ENCODE data around the gene SLC25A34.
"Not testable (repeated sequence)": the region's sequence is repeated elsewhere in the genome, so short reads cannot be mapped to it uniquely, and the experiment has no call there.

The SLC25A34 gene

GRCh38 chr1:15736038-15736891 is at the start of gene SLC25A34:
SLC25A34 (plus strand) TSS chr1:15736258; CDS start chr1:15736486, 228 bp downstream.
- no peak for DNase-seq (ENCODE audit: low spot score)

DNA sequence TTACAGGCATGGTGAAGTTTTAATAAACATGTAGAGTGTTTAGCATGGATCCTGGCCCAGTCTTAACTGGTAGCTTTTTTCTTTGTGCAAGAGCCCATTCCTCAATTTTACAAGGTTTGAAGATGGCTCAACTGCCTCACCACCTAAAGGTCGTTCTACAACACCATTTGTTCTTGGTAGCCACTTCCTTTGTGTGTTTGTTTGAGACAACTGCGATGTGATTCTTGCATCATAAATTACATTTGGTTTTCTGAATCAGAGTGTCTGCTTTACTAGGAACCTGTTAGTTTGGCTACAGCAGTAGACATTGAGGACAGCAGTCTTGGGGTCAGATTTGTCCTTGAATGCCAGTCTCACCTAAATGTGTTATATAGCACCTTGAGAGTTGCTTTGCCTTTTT is 48.6 kb upstream of the SLC25A34 start:
- DNase-seq (ENCODE audit: low spot score), result no peak

GRCh38 chr1:15690317-15690716 is 45.7 kb upstream of the SLC25A34 start:
- DNase-seq (ENCODE audit: low spot score), result no peak

- no peak for DNase-seq (ENCODE audit: low spot score)
Measured at GRCh38 chr1:15691434-15692032, 44.5 kb upstream of the SLC25A34 start.

GRCh38 chr1:15692121-15692682 is 43.9 kb upstream of the SLC25A34 start:
- no peak for DNase-seq (ENCODE audit: low spot score)

DNA sequence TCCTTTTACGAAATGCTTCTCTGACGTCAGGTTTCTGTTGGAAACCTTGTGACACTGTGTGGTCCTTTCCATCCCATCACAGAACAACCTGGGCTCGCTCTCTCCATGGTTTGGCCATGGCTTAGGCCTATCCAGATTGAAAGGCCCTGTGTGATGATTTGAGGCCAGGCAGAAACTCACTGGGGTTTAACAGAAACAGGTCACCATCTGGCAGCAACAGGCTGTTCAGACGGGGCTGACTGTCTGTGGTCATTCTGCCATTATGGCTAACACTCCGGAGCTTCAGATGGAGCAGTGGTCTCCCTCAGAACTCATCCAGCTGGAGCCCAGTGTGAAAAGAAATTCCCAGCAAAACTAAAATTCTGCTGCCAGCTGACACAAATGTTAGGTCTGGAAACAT is 42.7 kb upstream of the SLC25A34 start:
- DNase-seq (ENCODE audit: low spot score), result no peak

DNA sequence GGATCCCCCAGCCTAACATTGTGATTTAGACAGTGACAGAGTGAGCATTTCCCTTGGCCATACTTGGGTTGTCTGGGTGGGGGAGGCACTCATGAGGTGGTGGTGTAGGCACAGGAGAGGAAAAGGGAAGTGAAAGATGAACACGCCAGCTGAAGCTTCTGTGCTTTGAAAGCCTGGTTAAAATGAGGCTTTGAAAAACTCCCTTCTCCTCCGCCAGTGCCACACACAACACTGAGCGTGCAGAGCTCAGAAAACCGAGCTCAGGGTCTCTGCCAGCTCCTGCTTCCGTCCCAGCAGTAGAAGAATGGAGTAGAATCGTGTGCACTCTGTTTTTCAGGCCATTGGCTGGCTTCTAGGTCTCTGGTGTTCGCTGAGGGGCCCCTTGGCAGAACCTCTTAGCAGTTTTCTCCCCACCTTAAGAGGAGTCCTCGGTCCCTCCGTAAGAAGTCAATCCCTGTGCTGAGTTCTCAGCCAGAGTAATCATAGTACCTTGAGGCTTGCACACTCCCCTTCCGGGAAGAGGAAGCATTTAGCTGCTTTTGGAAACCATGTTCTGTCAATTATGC is 39.0 kb upstream of the SLC25A34 start:
- DNase-seq (ENCODE audit: low spot score), result peak; percentile 20

- DNase-seq (ENCODE audit: low spot score), result no peak
Measured at GRCh38 chr1:15698201-15698600, 37.9 kb upstream of the SLC25A34 start.

DNA sequence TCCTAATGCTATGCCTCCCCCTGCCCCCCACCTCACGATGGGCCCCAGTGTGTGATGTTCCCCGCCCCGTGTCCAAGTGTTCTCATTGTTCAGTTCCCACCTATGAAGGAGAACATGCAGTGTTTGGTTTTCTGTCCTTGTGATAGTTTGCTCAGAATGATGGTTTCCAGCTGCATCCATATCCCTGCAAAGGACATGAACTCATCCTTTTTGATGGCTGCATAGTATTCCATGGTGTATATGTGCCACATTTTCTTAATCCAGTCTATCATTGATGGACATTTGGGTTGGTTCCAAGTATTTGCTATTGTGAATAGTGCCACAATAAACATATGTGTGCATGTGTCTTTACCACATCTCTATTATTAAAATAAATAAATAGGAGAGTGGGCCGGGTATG is 36.7 kb upstream of the SLC25A34 start:
- DNase-seq (ENCODE audit: low spot score), result not testable (repeated sequence)

- no peak for DNase-seq (ENCODE audit: low spot score)
Measured at GRCh38 chr1:15700508-15700907, 35.5 kb upstream of the SLC25A34 start.

DNA sequence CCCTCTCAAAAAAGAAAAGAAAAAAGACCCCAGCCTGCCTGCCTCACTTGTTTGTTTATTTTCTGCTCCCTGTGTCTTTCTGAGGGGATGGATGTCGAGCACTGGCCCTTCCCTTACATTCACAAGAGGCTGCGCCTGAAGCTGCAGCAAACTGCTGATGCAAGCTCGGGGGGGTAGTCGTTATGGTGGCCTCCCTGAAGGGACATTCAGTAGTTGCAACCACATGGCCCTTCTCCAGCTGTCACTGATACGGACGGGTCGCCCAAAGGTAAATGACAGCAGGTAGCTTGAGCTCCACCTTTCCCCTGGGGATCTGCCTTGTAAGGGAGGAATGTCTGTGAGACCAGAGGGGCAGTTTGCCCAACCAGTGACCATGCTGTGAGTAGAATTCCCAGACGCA is 34.3 kb upstream of the SLC25A34 start:
- DNase-seq (ENCODE audit: low spot score), result no peak

DNA sequence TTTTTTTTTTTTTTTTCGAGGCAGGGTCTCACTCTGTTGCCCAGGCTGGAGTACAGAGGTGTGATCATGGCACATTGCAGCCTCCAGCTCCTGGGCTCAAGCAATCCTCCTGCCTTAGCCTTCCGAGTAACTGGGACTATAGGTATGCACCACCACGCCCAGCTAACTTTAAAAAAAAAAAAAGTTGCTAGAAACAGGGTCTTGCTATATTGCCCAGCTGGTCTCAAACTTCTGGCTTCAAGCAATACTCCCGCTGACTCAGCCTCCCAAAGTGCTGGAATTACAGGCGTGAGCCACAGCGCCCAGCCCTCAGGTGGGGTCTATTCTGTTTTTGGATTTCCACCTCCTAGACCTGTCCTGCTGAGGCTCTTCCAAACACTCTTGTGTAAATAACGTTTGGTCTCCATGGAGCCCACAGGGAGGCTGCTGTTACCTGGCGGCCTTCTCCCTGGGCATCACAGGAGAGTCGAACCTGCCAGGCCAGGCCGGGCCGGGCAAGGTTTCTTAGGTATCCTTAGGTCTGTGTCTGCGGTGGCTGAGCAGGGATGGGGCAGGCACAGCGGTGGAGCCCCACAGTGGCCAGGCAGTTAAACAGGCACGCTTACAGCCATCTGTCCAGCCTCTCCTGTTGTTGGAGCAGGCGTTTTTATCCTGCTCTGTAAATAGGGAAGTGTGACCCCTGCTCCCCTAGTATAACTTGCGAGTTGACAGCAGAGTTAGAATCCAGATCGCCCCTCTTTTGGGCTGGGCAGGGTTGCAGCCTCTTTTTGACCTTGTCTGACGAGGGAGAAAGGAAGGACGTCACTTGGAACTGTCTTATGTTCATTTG is 33.1 kb upstream of the SLC25A34 start:
- no peak for DNase-seq (ENCODE audit: low spot score)

DNA sequence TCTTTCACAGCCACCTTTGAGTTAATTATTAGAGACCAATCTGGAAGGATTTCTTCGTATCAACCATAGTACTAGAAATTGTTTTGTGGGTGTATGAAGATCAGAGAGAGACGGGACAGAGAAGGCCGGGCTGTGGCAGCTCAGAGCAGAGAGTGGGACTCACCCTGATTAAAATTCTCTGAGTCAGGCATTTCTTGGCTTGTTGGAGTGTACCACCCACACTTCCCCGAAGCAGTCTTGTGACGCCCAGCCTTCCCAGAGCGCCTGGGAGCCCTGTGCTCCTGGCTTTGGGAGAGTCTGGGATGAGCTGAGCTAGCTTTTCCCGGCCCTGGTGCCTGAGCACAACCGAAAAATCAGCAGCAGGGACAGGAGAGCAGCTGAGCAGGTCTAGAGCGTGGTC is 32.5 kb upstream of the SLC25A34 start:
- no peak for DNase-seq (ENCODE audit: low spot score)

GRCh38 chr1:15704526-15705183 is 31.4 kb upstream of the SLC25A34 start:
- DNase-seq (ENCODE audit: low spot score), result no peak

GRCh38 chr1:15705184-15705566 is 30.9 kb upstream of the SLC25A34 start:
- no peak for DNase-seq (ENCODE audit: low spot score)

- no peak for DNase-seq (ENCODE audit: low spot score)
Measured at GRCh38 chr1:15706751-15707150, 29.3 kb upstream of the SLC25A34 start.

DNA sequence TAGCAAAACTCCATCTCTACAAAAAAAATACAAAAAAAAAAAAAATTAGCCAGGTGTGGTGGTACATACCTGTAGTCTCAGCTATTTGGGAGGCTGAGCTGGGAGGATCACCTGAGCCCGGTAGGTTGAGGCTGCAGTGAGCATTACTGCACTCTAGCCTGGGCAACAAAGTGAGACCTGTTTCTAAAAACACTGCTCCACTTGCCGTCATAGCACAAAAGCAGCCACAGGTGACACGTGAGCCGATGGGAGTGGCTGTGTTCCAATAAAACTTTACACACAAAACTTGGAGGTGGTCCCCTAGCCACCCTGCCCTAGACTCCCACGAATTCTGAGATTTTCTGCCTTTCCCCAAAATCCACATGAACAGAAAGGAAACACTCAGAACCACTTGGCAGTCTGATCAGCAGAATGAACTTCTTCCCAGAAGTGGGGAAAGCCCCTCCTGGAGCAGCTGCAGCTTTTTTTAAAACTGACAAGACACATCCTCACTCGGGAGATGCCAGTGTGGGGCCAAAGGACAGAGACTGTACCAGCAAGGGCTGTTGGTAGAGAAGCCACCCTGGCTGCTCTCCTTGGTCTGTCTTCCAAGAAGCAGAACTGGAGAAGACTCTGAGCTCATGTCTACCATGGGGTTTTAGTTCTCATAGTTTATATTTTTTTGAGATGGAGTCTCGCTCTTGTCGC is 28.7 kb upstream of the SLC25A34 start:
- DNase-seq (ENCODE audit: low spot score), result no peak

GRCh38 chr1:15708486-15709137 is 27.4 kb upstream of the SLC25A34 start:
- DNase-seq (ENCODE audit: low spot score), result no peak

DNA sequence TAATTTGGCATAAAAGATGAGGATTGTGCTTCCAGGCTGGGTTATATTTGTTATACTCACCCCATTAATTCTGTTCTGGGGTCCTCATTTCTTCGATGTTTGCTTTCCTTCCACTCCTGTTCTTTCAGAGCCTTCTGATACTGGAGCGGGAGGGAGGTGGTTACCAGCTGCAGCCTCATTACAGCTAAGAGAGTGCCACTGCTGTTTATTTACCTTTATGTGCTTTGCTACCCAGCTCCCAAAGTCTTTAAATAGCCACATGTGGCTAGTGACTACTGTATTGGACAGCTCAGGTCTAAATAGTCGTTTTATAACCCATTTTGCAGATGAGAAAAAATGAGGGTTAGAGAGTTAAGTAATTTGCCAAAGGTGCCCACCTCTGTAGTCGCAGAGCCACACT is 26.8 kb upstream of the SLC25A34 start:
- no peak for DNase-seq (ENCODE audit: low spot score)

DNA sequence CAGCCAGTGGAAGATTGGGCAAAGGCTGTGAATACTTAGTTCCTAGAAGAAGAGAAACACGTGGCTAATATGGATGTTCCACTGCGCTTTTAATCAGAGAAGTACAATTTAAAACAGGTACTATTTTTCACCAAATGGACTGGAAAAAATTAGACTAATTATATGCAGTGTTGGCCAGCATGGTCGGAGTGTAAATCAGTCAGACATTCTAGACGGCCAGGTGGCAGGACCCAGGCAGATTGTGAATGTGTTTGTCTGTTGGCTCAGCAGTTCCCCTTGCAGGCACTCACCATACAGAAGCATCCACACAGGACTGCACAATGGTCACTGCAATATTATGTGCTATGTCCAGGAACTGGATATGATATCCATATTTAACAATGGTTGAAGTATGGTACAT is 23.9 kb upstream of the SLC25A34 start:
- DNase-seq (ENCODE audit: low spot score), result no peak

Data from CD4-positive, alpha-beta T cell treated with Interleukin-15 for 4 hours (primary cell).